ENCODE measurements around the gene MACROD2.

Gene MACROD2

DNA sequence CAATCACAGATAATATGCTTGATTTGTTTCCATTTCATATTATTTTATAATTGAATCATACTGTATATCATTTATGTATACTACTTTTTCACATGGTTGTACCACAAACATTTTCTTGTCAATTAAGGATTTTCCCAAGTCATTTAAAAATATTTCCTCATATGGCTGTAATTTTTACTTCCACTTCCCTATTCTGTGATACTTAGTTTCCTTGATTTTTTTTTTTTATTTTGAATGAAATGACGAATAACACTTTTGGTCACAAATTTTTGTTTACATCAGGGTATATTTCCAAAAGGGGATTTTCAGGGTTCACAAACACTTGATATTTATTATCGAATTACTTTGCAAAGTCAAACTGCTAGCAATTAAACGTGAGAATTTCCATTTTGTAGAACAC, 2062.3 kb downstream of the MACROD2 start:
- no peak for DNase-seq (ENCODE audit: low read depth in 2 of 2)

- no peak for DNase-seq (ENCODE audit: low read depth in 2 of 2)
Measured at GRCh38 chr20:16058268-16058667, 2063.0 kb downstream of the MACROD2 start.

DNA sequence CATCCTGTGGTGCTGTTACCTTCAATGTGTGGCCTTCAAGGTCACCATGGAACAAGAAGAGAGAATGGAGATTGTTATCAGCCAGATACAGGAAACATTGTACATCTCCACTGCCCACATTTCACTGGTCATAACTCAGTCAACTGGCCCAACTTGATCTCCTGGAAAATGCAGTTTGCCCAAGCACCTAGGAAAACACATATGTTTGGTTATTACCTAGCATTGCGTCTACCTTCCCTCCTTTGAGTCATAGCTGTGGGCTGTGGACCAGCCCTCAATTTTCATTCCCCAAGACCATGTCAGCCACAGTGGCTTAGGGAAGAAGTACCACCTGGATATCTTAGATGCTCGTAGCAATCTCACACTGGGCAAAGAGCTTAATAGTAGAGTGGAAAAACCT, 2064.5 kb downstream of the MACROD2 start:
- DNase-seq (ENCODE audit: low read depth in 2 of 2) = no peak

GRCh38 chr20:16061351-16061750, 2066.0 kb downstream of the MACROD2 start:
- no peak for DNase-seq (ENCODE audit: low read depth in 2 of 2)

DNA sequence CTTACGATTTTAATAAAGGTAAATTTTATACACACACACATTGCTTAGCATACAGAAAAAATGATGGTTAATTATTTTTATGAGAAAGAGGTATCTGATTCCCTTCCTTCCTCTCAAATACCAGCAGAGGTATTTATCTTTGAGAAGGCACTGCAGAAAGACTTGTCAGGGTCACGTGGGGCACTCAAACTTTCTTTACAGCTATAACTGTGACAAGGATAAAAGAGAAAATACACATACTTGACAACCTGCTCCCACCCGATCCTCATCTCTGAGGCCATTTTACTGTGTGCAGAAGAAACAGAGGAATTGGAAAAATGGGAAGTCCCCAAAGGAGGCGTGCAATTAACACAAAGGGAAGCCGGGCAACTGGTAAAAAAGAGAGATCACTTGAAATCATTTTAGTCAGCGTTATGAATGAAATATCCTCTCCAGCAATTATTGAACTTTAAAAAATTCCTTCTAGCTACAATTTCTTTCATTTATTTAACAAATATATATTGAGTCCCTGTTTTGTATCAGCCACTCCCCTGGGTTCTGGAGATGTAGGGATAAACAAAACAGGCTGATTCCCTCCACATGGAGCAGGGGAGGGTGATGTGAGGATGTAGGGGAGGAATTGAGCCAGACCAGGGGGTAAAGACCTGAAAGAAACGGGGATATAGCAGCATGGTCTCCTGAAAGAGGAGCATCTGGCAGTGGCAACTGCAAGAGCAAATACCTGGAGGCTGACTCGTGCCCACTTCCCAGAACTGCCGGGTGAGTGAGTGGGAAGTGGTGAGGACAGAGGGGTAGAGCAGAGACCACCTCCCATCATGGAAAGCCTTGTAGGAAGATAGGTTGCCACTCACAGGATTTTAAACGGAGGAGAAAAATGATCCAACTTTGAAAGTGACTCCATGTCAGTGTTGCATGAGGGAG, 2067.6 kb downstream of the MACROD2 start:
- no peak for DNase-seq (ENCODE audit: low read depth in 2 of 2)

- DNase-seq (ENCODE audit: low read depth in 2 of 2) = no peak
Measured at GRCh38 chr20:16063881-16064280, 2068.6 kb downstream of the MACROD2 start.

- DNase-seq (ENCODE audit: low read depth in 2 of 2) = no peak
Measured at GRCh38 chr20:16064989-16065707, 2069.8 kb downstream of the MACROD2 start.

GRCh38 chr20:16066571-16066970, 2071.3 kb downstream of the MACROD2 start:
- no peak for DNase-seq (ENCODE audit: low read depth in 2 of 2)

- no peak for DNase-seq (ENCODE audit: low read depth in 2 of 2)
Measured at GRCh38 chr20:16069389-16070010, 2074.2 kb downstream of the MACROD2 start.

DNA sequence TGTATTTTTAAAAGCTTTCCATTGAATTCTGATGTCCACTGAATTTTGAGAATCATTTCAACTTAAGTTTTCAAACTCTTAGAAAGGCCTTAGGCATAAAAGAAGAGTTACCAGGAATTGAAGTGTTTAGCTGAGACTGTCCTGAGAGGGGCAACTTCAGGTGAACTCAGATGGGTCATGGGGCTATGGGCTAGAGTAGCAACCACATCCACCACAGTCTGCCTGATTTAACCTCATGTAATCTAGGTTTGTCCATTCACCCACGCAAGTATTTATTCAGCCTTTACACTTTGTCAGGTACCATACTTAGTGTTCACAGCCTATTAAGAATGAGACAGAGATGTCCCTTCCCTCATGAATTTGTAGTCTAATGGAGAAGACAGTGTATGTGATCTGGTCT, 2076.9 kb downstream of the MACROD2 start:
- DNase-seq (ENCODE audit: low read depth in 2 of 2) = no peak

DNA sequence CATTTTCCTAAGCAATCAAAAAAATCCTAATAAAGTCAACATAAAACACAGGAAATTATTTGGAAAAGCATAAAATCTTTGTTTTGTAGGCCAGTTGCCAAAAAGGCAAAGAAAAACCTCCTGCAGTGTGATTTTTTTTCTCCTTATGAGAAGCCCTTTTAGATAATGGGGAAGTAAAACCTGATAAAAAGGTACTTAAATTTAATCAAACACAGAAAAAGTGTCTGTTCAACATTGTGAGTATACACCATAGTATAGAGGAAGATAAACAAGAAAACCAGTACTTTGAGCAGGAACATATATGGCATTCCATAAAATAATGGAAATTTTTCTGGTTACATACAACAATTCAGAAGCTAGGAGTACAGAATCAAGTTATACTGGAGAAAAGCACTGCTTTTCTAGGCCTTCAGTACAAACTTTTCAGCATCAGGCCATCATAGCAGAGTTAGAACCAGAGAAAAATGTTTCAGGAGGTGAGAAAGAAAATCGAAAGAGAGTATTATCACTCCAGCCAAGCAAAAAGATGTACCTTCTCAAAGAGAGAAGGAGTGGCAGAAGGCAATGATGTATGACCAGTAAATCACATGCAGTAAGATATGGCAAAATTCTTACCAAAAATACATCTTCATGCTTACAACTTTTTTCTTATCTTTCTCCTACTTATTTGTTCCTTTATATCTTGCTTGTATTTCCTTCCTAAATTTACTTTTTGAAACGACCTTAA, 2083.0 kb downstream of the MACROD2 start:
- no peak for DNase-seq (ENCODE audit: low read depth in 2 of 2)

DNA sequence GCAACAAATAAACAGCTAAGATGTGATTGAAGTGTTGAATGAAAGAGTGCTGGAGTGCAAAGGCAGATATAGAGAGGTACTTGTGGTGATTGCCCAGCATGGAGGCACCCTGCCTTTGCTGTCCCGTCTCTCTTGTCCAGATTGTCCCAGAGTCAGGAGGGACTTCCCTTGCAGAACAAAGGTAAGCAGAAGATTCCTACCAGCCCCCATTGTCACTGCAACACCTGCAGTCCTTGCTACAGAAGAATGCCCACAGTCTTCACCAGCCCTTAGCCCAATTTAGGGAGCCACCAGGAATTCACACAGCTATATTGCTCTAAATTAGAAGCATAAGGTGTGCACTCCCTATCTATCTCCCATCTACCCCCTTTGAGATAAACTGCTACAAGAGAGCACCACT, 2086.1 kb downstream of the MACROD2 start:
- no peak for DNase-seq (ENCODE audit: low read depth in 2 of 2)

DNA sequence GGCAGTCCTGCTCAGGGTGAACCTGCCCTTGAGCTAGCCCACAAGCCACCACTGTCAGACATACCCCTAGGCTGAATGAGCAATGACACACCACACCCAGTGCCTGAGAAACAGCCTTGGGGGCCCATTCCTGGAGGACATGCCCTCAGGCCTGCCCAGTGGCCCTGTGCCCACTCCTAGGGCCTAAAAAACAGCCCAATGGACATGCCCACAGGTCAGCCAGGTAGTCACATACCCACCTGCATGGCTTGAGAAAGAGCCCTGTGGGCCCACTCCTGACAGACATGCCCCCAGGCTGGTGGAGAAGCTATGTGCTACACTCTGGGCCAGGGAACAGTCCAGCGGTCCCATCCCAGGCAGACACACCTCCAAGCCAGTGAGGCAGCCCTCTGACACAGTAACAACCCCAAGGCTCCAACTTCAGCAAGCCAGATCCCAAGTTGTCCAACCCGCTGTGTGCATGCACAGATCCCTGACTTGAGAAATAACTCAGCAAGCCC, 2086.8 kb downstream of the MACROD2 start:
- no peak for DNase-seq (ENCODE audit: low read depth in 2 of 2)

- no peak for DNase-seq (ENCODE audit: low read depth in 2 of 2)
Measured at GRCh38 chr20:16083639-16084280, 2088.4 kb downstream of the MACROD2 start.

DNA sequence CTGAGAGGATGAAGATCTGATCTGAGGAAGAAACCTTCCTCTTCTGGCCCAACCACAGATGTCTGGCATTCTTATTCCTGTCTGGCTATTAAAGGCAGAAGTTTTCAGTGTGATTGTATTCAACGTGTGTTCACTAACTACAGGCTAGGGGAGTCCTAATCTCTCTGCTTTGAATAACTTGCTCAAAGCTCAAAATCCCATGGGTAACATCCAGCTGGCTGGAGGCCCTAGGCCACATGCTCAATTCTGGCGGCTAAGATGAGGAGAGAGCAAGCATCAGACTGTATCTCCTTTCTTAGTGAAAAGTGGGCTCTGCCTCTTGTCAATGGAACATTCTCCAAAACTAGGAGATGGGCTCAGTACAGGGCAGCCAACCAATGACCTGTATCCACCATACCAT, 2099.9 kb downstream of the MACROD2 start:
- DNase-seq (ENCODE audit: low read depth in 2 of 2) = no peak

- no peak for DNase-seq (ENCODE audit: low read depth in 2 of 2)
Measured at GRCh38 chr20:16096756-16097326, 2101.5 kb downstream of the MACROD2 start.

GRCh38 chr20:16097788-16098187, 2102.5 kb downstream of the MACROD2 start:
- no peak for DNase-seq (ENCODE audit: low read depth in 2 of 2)

DNA sequence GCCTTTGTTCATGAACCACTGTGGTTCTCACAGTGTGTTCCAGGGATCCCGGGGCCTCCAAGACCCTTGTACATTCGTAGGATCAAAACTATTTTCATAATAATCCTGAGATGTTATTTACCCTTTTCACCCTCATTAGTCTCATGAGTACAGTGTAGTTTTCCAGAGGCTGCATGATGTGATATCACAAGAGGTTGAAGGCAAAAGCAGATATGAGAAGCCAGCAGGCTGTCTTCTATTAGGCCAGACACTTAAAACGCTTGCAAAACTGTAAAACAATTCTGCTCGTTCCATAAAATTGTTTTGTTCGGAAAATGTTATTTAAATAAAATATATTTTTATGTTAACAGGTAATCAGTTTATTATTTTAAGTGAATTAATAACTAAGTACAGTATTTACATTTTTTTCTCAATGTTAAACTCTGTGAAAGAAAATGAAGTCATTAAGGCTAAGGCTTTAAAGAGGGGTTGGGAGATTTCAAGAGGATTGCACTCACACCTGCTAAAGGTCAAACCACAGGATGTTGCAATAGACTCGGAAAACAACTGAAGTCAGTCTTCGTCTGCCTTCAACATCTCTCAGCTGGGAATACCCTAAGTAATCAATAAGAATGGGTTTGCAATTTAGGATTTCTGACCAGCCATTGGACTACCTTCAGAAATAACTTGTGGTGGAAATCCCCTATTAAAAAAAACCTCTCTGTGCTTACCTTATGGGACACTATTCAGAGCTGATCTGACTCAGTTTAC, 2103.7 kb downstream of the MACROD2 start:
- DNase-seq (ENCODE audit: low read depth in 2 of 2) = no peak

- DNase-seq (ENCODE audit: low read depth in 2 of 2) = no peak
Measured at GRCh38 chr20:16100111-16100510, 2104.8 kb downstream of the MACROD2 start.

GRCh38 chr20:16100767-16101166, 2105.5 kb downstream of the MACROD2 start:
- no peak for DNase-seq (ENCODE audit: low read depth in 2 of 2)

Data from stimulated activated CD4-positive, alpha-beta T cell treated with anti-CD3 and anti-CD28 coated beads, Interleukin-1b, Interleukin-23, amount 100 ng/mL, for 1 hour (primary cell).